Ovary (tissue), 9 donors: ENCODE data around the gene NCAM1. TPM values are rescaled to one million over a fixed set of nuclear protein-coding genes. Genes with fewer than 3 reads are reported as not detected.

Source experiments
- DNase-seq, 5 donors: peaks; one replicate each; pipeline ENCODE4 v3.0.0-alpha.2; 2019 to 2020
- H3K27ac ChIP-seq, 2 donors: fragments of 200-600 bp; one replicate each; pipeline versions ENCODE4 v1.5.1 to v1.8.0; 2019 to 2022
- H3K27me3 ChIP-seq: fragments of 200-600 bp; one replicate; pipeline ENCODE4 v1.8.0; 2022
- H3K36me3 ChIP-seq: fragments of 200-600 bp; sonication (generic); one replicate; pipeline ENCODE4 v1.5.1; 2019
- H3K4me1 ChIP-seq: one replicate; pipeline ENCODE4 v1.8.1; 2013; ENCODE audit warnings: mild to moderate bottlenecking, moderate library complexity; ENCODE audit not compliant: insufficient read depth
- H3K4me3 ChIP-seq: fragments of 200-600 bp; sonication (generic); one replicate; pipeline ENCODE4 v1.5.1; 2017
- H3K9me3 ChIP-seq, 2 donors: fragments of 200-600 bp in 1 of 2; sonication (generic) in 1 of 2; one replicate each; pipeline versions ENCODE4 v1.5.1 to v1.8.1; 2013 to 2019; ENCODE audit warnings: mild to moderate bottlenecking in 1 of 2, moderate library complexity in 1 of 2
- EP300 ChIP-seq: sonication (generic); formaldehyde crosslinking; IDR thresholded peaks from one replicate; pipeline ENCODE4 v1.6.1; 2017; ENCODE audit warnings: antibody characterized with exemption
- POLR2A ChIP-seq: fragments of 450-650 bp; IDR thresholded peaks from one replicate; pipeline ENCODE4 v1.6.1; 2017; ENCODE audit warnings: antibody characterized with exemption, mild to moderate bottlenecking, moderate library complexity
- WGBS, 3 donors: extraction: QIAGEN DNeasy Blood & Tissue Kit in 1 of 3; methylation state at CpG; one replicate each; pipeline versions ENCODE4 v1.1.5 to v1.1.7; 2013 to 2017; 5-methylcytosine and 5-hydroxymethylcytosine counted together
- intact Hi-C, 4 donors: fragments of 100-400 bp; cut with DNase I; formaldehyde crosslinking; loops; one replicate each; pipeline versions ENCODE4 v1.11.0 to v1.15.1; 2022 to 2023
- polyA plus RNA-seq, 2 donors: library from polyadenylated mRNA; stranded (reverse); fragments of 200-250 nt in 1 of 2; fragments of 350-450 nt in 1 of 2; fragmentation: Illumina TruSeq in 1 of 2; extraction: RNeasy Lipid Tissue Mini Kit (QIAGEN cat#74804) in 1 of 2; gene quantifications; one replicate each; pipeline ENCODE4 v1.2.3, GENCODE V29; 2013 to 2014
- total RNA-seq, 7 donors: library from RNA; depleted of rRNA in 2 of 7; stranded (reverse); fragments of >200 nt in 2 of 7; fragmentation: NEBNext Ultra II Directional in 3 of 7; extraction: Animal tissue kit (Norgen Biotek cat#: 25700) in 3 of 7; gene quantifications; one replicate each; pipeline versions ENCODE4 v1.1.0 to v1.2.4, GENCODE V29; 2016 to 2023
- TF ChIP-seq, protein P1 (sequence below), 3 donors: fragments of 450-650 bp in 2 of 3; fragments of 200-600 bp in 1 of 3; IDR thresholded peaks; one replicate each; pipeline versions ENCODE4 v1.5.1 to v1.8.0; 2016 to 2022; ENCODE audit warnings: antibody characterized with exemption in 3 of 3, mild to moderate bottlenecking in 1 of 3
- donor health status: DM: no; HTN: no; CAD: no; lungs with moderate emphysema.
- donor health status: DM: no; HTN: no; CAD: no.
- donor health status: Bipolar disorder and iron deficiency.
- donor health status: DM: yes; HTN: yes; CAD: no.
- donor health status: DM: no; HTN: no; CAD: no.
- donor health status: DM: yes; HTN: yes; CAD: no.

Gene NCAM1
- total and polyA plus RNA-seq, 9 donors: 23.0 to 194 (median 106) TPM

DNA sequence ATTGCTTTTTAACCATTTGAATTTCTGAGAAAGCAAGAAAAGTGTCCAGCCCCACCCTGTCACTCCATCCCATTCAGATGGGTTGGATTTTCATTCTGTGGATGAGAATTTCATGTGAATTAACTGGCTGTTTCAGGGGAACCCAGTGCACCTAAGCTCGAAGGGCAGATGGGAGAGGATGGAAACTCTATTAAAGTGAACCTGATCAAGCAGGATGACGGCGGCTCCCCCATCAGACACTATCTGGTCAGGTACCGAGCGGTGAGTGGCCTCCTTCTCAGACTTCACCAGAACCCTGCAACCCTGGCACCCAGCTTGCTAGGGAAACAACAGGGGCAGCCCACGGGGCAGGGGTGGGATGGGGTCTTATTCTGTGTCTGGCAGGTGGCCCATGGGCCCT lies 294.5 kb downstream of the NCAM1 start:
- Histone ChIP-seq H3K27me3 (no peaks in the 10 kb centered on the region), H3K9me3 (no peaks in the 10 kb centered on the region), H3K27ac (no peak overlapping the region), H3K4me1 (no peaks in the 10 kb centered on the region), H3K4me3 (no peak overlapping the region), H3K36me3 (no peaks in the 10 kb centered on the region)
- 91 to 93% (median 92%) methylated on average over 6 of the region's 6 CpGs for WGBS, 3 donors
- no peak for TF ChIP-seq POLR2A
- TF ChIP-seq EP300: no peak
- TF ChIP-seq, protein P1, sequence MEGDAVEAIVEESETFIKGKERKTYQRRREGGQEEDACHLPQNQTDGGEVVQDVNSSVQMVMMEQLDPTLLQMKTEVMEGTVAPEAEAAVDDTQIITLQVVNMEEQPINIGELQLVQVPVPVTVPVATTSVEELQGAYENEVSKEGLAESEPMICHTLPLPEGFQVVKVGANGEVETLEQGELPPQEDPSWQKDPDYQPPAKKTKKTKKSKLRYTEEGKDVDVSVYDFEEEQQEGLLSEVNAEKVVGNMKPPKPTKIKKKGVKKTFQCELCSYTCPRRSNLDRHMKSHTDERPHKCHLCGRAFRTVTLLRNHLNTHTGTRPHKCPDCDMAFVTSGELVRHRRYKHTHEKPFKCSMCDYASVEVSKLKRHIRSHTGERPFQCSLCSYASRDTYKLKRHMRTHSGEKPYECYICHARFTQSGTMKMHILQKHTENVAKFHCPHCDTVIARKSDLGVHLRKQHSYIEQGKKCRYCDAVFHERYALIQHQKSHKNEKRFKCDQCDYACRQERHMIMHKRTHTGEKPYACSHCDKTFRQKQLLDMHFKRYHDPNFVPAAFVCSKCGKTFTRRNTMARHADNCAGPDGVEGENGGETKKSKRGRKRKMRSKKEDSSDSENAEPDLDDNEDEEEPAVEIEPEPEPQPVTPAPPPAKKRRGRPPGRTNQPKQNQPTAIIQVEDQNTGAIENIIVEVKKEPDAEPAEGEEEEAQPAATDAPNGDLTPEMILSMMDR (IDR thresholded peaks at IDR 0.05): no peak
- intact Hi-C loops: no loop called here
- no peak for DNase-seq

DNA sequence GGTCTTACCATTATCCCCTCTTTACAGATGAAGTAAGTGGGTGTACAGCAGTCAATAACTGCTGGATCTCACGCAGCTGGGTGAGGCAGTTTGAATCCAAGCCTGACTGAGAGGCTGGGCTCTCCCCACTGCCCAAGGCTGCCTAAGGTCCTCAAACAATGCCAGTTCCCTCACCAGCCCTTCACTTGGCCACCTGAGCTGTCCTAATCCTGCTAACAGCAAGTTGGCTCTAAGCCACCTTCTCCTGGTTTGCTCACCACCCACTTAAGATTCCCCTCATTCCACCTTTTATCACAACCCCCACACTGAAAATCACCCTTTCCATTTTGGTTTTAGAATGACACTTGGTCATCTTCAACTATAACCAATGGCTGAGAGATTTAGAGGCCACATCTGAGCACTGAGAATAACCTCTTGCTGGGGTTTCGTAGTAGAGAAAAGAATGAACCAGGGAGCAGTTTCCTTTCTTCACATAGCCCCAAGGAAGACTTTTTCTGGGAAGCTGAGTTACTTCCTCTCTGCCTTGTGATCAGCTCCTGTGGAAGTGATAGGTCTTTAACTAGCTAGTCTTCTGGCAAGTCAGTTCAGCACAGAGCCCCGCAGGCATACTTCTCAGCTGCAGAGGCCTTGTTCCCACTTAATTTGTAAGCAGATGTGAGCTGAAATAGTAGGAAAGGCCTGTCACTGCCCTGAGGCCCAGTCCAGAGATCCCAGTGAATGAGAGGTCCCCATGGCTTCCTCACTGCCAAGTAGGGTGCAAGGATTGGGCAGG lies 295.4 kb downstream of the NCAM1 start:
- Histone ChIP-seq H3K9me3 (no peaks in the 10 kb centered on the region), H3K27ac (no peak overlapping the region), H3K27me3 (no peaks in the 10 kb centered on the region), H3K36me3 (no peaks in the 10 kb centered on the region), H3K4me3 (no peak overlapping the region), H3K4me1 (no peaks in the 10 kb centered on the region)
- TF ChIP-seq, protein P1 (IDR thresholded peaks at IDR 0.05): no peak
- no peak for TF ChIP-seq POLR2A
- no peak for TF ChIP-seq EP300
- 89 to 91% (median 90%) methylated on average over 3 of the region's 3 CpGs for WGBS, 3 donors
- DNase-seq: no peak
- intact Hi-C loops: no loop called here

DNA sequence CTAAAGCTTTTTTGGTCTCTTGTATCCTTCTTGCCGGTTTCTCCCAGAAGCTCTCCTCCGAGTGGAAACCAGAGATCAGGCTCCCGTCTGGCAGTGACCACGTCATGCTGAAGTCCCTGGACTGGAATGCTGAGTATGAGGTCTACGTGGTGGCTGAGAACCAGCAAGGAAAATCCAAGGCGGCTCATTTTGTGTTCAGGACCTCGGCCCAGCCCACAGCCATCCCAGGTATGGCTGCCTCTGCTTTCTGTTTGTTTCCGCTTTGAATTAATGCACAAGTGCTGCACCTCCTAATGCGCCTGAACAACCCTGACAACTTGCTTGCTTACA lies 298.8 kb downstream of the NCAM1 start:
- no peaks in the 10 kb centered on the region for H3K36me3 ChIP-seq
- WGBS, 3 donors: 94 to 98% (median 96%) methylated on average over 9 of the region's 9 CpGs

DNA sequence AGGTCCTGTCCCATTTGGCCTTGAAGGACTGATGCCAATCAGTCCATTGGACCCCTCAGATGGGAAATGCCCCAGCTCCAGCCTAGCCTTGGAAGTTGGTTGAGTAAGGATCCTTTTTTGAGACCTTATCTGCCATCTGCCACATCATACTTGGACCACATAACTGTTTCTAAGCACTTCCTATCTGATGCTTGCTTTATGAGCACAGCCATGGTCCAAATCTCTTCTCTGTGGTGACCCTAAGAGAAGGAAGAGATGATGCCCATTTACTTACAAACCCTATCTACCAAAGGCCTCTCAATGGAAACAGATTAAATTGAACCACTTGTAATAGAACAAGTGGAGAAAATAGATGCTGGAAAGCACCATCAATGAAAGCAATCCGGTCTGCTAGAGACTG lies 299.3 kb downstream of the NCAM1 start:
- Histone ChIP-seq H3K27ac (no peak overlapping the region), H3K4me1 (no peaks in the 10 kb centered on the region), H3K27me3 (no peaks in the 10 kb centered on the region), H3K4me3 (no peak overlapping the region), H3K36me3 (no peaks in the 10 kb centered on the region), H3K9me3 (no peaks in the 10 kb centered on the region)
- intact Hi-C loops: no loop called here
- TF ChIP-seq, protein P1 (IDR thresholded peaks at IDR 0.05): no peak
- no peak for TF ChIP-seq POLR2A
- TF ChIP-seq EP300: no peak
- no peak for DNase-seq
- WGBS, 3 donors: 78 to 96% (median 91%) methylated on average over 1 of the region's 1 CpG

More for the DNA sequence above, 298.8 kb downstream of the NCAM1 start:
- DNase-seq: no peak
- intact Hi-C loops: no loop called here
- Histone ChIP-seq H3K4me3 (no peak overlapping the region), H3K27ac (no peak overlapping the region), H3K27me3 (no peaks in the 10 kb centered on the region), H3K9me3 (no peaks in the 10 kb centered on the region), H3K4me1 (no peaks in the 10 kb centered on the region)
- TF ChIP-seq EP300 (no peak), POLR2A (no peak)
- TF ChIP-seq, protein P1 (IDR thresholded peaks at IDR 0.05): no peak
